ENCODE results near the gene NAA40.

The NAA40 gene

GRCh38 chr11:63969461-63969860 lies 30.7 kb downstream of the NAA40 start:
- H3K36me3 ChIP-seq (ENCODE audit: control insufficient read depth in 2 of 2, insufficient read depth in 1 of 2, low read length in 2 of 2) = no peaks in the 10 kb centered on the region
- TF ChIP-seq SCRT1 (tag by site-specific recombination; IDR thresholded peaks at IDR 0.05; ENCODE audit: borderline replicate concordance) (0 out of 2 replicates have a peak, but pooled peaks have one; percentile 9), ZNF776 (tag by site-specific recombination; IDR thresholded peaks at IDR 0.05; ENCODE audit: borderline replicate concordance) (no peak), HOXA7 (CRISPR knock-in tag; IDR thresholded peaks at IDR 0.05; ENCODE audit: borderline replicate concordance) (no peak), ZNF561 (tag by site-specific recombination; IDR thresholded peaks at IDR 0.05; ENCODE audit: borderline replicate concordance) (no peak), ZNF701 (tag by site-specific recombination; IDR thresholded peaks at IDR 0.05) (no peak), ZNF704 (tag by site-specific recombination; IDR thresholded peaks at IDR 0.05) (no peak), ZNF513 (tag by site-specific recombination; IDR thresholded peaks at IDR 0.05) (no peak), ZNF426 (tag by site-specific recombination; IDR thresholded peaks at IDR 0.05) (no peak), KLF10 (tag by site-specific recombination; IDR thresholded peaks at IDR 0.05) (no peak), ZNF169 (tag by site-specific recombination; IDR thresholded peaks at IDR 0.05) (no peak), SCRT2 (tag by site-specific recombination; IDR thresholded peaks at IDR 0.05) (peak; percentile 67), ZNF670 (tag by site-specific recombination; IDR thresholded peaks at IDR 0.05; ENCODE audit: low read depth) (no peak)
- TF ChIP-seq, protein P1, sequence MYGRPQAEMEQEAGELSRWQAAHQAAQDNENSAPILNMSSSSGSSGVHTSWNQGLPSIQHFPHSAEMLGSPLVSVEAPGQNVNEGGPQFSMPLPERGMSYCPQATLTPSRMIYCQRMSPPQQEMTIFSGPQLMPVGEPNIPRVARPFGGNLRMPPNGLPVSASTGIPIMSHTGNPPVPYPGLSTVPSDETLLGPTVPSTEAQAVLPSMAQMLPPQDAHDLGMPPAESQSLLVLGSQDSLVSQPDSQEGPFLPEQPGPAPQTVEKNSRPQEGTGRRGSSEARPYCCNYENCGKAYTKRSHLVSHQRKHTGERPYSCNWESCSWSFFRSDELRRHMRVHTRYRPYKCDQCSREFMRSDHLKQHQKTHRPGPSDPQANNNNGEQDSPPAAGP (tag by site-specific recombination; IDR thresholded peaks at IDR 0.05) = no peak
- TF ChIP-seq, protein P2, sequence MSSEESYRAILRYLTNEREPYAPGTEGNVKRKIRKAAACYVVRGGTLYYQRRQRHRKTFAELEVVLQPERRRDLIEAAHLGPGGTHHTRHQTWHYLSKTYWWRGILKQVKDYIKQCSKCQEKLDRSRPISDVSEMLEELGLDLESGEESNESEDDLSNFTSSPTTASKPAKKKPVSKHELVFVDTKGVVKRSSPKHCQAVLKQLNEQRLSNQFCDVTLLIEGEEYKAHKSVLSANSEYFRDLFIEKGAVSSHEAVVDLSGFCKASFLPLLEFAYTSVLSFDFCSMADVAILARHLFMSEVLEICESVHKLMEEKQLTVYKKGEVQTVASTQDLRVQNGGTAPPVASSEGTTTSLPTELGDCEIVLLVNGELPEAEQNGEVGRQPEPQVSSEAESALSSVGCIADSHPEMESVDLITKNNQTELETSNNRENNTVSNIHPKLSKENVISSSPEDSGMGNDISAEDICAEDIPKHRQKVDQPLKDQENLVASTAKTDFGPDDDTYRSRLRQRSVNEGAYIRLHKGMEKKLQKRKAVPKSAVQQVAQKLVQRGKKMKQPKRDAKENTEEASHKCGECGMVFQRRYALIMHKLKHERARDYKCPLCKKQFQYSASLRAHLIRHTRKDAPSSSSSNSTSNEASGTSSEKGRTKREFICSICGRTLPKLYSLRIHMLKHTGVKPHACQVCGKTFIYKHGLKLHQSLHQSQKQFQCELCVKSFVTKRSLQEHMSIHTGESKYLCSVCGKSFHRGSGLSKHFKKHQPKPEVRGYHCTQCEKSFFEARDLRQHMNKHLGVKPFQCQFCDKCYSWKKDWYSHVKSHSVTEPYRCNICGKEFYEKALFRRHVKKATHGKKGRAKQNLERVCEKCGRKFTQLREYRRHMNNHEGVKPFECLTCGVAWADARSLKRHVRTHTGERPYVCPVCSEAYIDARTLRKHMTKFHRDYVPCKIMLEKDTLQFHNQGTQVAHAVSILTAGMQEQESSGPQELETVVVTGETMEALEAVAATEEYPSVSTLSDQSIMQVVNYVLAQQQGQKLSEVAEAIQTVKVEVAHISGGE (tag by site-specific recombination; conservative IDR thresholded peaks at IDR 0.05; ENCODE audit: low read depth) = no peak
- TF ChIP-seq, protein P3, sequence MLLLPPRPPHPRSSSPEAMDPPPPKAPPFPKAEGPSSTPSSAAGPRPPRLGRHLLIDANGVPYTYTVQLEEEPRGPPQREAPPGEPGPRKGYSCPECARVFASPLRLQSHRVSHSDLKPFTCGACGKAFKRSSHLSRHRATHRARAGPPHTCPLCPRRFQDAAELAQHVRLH (tag by site-specific recombination; IDR thresholded peaks at IDR 0.05) = no peak
- CTCF ChIA-PET = no interaction called here
- no peaks in the 10 kb centered on the region for H3K4me1 ChIP-seq (ENCODE audit: control insufficient read depth, insufficient read depth, low read length)
- POLR2A ChIA-PET = no interaction called here
- no peaks in the 10 kb centered on the region for H3K9me3 ChIP-seq (ENCODE audit: control insufficient read depth, insufficient read depth, low read depth, low read length)
- no peak overlapping the region for H3K27ac ChIP-seq (ENCODE audit: extremely low read depth, low read depth, low read length)
- H3K4me3 ChIP-seq (ENCODE audit: low read depth, low read length) = no peak overlapping the region

DNA sequence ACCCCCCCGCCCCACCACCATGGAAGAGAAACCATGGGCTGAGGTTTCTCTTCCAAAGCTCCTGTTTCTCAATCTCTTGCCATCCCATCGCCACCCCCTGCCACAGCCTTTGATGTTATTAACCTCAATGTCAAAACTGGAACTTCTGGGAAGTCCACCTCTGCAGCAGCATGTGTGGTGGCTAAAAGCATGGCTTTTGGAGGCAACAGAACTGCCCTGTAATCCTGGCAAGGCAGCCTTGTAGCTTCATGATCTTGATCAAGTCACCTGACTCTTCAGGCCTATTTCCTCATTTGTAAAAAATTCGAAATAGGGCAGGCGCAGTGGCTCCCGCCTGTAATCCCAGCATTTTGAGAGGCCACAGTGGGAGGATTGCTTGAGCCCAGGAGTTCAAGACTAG lies 32.1 kb downstream of the NAA40 start:
- Histone ChIP-seq H3K36me3 (ENCODE audit: control insufficient read depth in 2 of 2, insufficient read depth in 1 of 2, low read length in 2 of 2) (peaks cover 0 to under 1% of the 10 kb centered on the region in 2 experiments; a peak in 1 of 3 replicates), H3K4me3 (ENCODE audit: low read depth, low read length) (no peak overlapping the region)
- CTCF ChIA-PET = interaction anchor here (0.6 to 0.7 kb wide), 2 partner anchors 27 to 131 kb away, joined by 3 read pairs; no protein-coding TSS in a partner anchor
- no peak for TF ChIP-seq ZNF555 (tag by site-specific recombination; conservative IDR thresholded peaks at IDR 0.05)
- no peak for TF ChIP-seq ZNF571 (tag by site-specific recombination; IDR thresholded peaks at IDR 0.05)
- no peak for TF ChIP-seq PRDM10 (tag by site-specific recombination; IDR thresholded peaks at IDR 0.05)
- TF ChIP-seq ZNF837 (tag by site-specific recombination; IDR thresholded peaks at IDR 0.05) = no peak
- no peak for TF ChIP-seq ZNF280C (tag by site-specific recombination; IDR thresholded peaks at IDR 0.05)
- no peak for TF ChIP-seq ZBTB1 (tag by site-specific recombination; IDR thresholded peaks at IDR 0.05)

More for the DNA sequence above, 32.1 kb downstream of the NAA40 start:
- POLR2A ChIA-PET = no interaction called here
- Histone ChIP-seq H3K4me1 (ENCODE audit: control insufficient read depth, insufficient read depth, low read length) (no peaks in the 10 kb centered on the region), H3K9me3 (ENCODE audit: control insufficient read depth, insufficient read depth, low read depth, low read length) (no peaks in the 10 kb centered on the region), H3K27ac (ENCODE audit: extremely low read depth, low read depth, low read length) (no peak overlapping the region)

Data from HEK293 (cell line).